Ovary (tissue), 9 donors: ENCODE measurements around the gene PTX4. TPM values are rescaled to one million over a fixed set of nuclear protein-coding genes. Genes with fewer than 3 reads are reported as not detected.

Source experiments
- DNase-seq, 5 donors: peaks; one replicate each; pipeline ENCODE4 v3.0.0-alpha.2; 2019 to 2020
- H3K27ac ChIP-seq, 2 donors: fragments of 200-600 bp; one replicate each; pipeline versions ENCODE4 v1.5.1 to v1.8.0; 2019 to 2022
- H3K27me3 ChIP-seq: fragments of 200-600 bp; one replicate; pipeline ENCODE4 v1.8.0; 2022
- H3K36me3 ChIP-seq: fragments of 200-600 bp; sonication (generic); one replicate; pipeline ENCODE4 v1.5.1; 2019
- H3K4me1 ChIP-seq: one replicate; pipeline ENCODE4 v1.8.1; 2013; ENCODE audit warnings: mild to moderate bottlenecking, moderate library complexity; ENCODE audit not compliant: insufficient read depth
- H3K4me3 ChIP-seq: fragments of 200-600 bp; sonication (generic); one replicate; pipeline ENCODE4 v1.5.1; 2017
- H3K9me3 ChIP-seq, 2 donors: fragments of 200-600 bp in 1 of 2; sonication (generic) in 1 of 2; one replicate each; pipeline versions ENCODE4 v1.5.1 to v1.8.1; 2013 to 2019; ENCODE audit warnings: mild to moderate bottlenecking in 1 of 2, moderate library complexity in 1 of 2
- EP300 ChIP-seq: sonication (generic); formaldehyde crosslinking; IDR thresholded peaks from one replicate; pipeline ENCODE4 v1.6.1; 2017; ENCODE audit warnings: antibody characterized with exemption
- POLR2A ChIP-seq: fragments of 450-650 bp; IDR thresholded peaks from one replicate; pipeline ENCODE4 v1.6.1; 2017; ENCODE audit warnings: antibody characterized with exemption, mild to moderate bottlenecking, moderate library complexity
- WGBS, 3 donors: extraction: QIAGEN DNeasy Blood & Tissue Kit in 1 of 3; methylation state at CpG; one replicate each; pipeline versions ENCODE4 v1.1.5 to v1.1.7; 2013 to 2017; 5-methylcytosine and 5-hydroxymethylcytosine counted together
- intact Hi-C, 4 donors: fragments of 100-400 bp; cut with DNase I; formaldehyde crosslinking; loops; one replicate each; pipeline versions ENCODE4 v1.11.0 to v1.15.1; 2022 to 2023
- polyA plus RNA-seq, 2 donors: library from polyadenylated mRNA; stranded (reverse); fragments of 200-250 nt in 1 of 2; fragments of 350-450 nt in 1 of 2; fragmentation: Illumina TruSeq in 1 of 2; extraction: RNeasy Lipid Tissue Mini Kit (QIAGEN cat#74804) in 1 of 2; gene quantifications; one replicate each; pipeline ENCODE4 v1.2.3, GENCODE V29; 2013 to 2014
- total RNA-seq, 7 donors: library from RNA; depleted of rRNA in 2 of 7; stranded (reverse); fragments of >200 nt in 2 of 7; fragmentation: NEBNext Ultra II Directional in 3 of 7; extraction: Animal tissue kit (Norgen Biotek cat#: 25700) in 3 of 7; gene quantifications; one replicate each; pipeline versions ENCODE4 v1.1.0 to v1.2.4, GENCODE V29; 2016 to 2023
- TF ChIP-seq, protein P1 (sequence below), 3 donors: fragments of 450-650 bp in 2 of 3; fragments of 200-600 bp in 1 of 3; IDR thresholded peaks; one replicate each; pipeline versions ENCODE4 v1.5.1 to v1.8.0; 2016 to 2022; ENCODE audit warnings: antibody characterized with exemption in 3 of 3, mild to moderate bottlenecking in 1 of 3
- donor health status: DM: no; HTN: no; CAD: no; lungs with moderate emphysema.
- donor health status: DM: no; HTN: no; CAD: no.
- donor health status: Bipolar disorder and iron deficiency.
- donor health status: DM: yes; HTN: yes; CAD: no.
- donor health status: DM: no; HTN: no; CAD: no.
- donor health status: DM: yes; HTN: yes; CAD: no.

PTX4 gene
- total and polyA plus RNA-seq, 9 donors, result 0.05 to 0.40 (median 0.15) TPM; not detected in 6

DNA sequence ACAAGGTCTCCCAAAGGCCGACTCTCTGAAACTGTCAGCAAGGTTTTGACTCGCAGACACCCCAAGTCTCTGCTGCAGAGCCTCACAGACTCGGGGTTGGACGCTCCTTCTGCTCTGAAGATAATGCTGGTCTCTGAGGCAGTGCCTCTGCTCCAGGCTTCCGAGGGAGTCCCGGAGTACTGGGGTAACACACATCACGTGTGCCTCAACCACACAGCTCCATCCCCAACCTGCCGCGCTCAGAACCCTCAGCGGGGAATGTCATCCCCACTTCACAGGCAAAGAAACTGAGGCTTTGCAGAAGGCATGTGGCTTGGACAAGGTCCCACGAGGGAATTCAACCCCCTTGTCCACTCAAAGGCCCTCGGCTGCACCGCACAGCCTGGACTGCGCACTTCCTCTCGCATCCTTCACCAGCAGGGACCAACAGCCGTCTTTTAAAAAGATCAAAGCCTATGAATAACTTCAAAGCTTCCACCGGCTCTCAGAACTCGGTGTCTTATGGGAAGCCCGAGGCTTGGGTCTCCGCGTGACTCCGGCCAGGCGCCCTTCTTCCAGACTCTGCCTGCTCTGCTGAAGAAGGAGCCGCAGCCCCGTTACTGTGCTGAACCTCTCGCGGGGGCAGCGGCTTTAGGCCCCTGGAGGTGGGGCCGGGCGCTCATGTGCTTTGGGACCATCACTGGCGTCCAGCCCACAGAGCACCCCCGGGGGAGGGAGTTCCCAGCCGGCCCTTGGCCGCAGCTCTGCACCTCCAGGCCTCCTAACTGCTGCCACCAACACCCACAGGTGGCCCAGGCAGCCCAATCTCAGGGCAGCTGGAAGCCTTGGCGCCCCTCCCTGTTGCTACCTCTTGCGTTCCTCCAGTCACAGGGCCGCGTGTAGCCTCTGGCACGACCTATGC lies 46.9 kb upstream of the PTX4 start:
- Histone ChIP-seq H3K27ac (peak overlapping the region; percentile 21 to 22), H3K4me3 (peak overlapping the region; percentile 41), H3K9me3 (no peaks in the 10 kb centered on the region), H3K36me3 (no peaks in the 10 kb centered on the region), H3K27me3 (no peaks in the 10 kb centered on the region), H3K4me1 (peaks cover 16% of the 10 kb centered on the region)
- intact Hi-C loops, result no loop called here
- 31 to 48% (median 39%) methylated on average over 39 of the region's 39 CpGs for WGBS, 3 donors
- peak in 2 of 5 donors; percentile 40 to 61 for DNase-seq
- TF ChIP-seq POLR2A, result no peak
- TF ChIP-seq EP300, result no peak
- TF ChIP-seq, protein P1, sequence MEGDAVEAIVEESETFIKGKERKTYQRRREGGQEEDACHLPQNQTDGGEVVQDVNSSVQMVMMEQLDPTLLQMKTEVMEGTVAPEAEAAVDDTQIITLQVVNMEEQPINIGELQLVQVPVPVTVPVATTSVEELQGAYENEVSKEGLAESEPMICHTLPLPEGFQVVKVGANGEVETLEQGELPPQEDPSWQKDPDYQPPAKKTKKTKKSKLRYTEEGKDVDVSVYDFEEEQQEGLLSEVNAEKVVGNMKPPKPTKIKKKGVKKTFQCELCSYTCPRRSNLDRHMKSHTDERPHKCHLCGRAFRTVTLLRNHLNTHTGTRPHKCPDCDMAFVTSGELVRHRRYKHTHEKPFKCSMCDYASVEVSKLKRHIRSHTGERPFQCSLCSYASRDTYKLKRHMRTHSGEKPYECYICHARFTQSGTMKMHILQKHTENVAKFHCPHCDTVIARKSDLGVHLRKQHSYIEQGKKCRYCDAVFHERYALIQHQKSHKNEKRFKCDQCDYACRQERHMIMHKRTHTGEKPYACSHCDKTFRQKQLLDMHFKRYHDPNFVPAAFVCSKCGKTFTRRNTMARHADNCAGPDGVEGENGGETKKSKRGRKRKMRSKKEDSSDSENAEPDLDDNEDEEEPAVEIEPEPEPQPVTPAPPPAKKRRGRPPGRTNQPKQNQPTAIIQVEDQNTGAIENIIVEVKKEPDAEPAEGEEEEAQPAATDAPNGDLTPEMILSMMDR (IDR thresholded peaks at IDR 0.05), result no peak

DNA sequence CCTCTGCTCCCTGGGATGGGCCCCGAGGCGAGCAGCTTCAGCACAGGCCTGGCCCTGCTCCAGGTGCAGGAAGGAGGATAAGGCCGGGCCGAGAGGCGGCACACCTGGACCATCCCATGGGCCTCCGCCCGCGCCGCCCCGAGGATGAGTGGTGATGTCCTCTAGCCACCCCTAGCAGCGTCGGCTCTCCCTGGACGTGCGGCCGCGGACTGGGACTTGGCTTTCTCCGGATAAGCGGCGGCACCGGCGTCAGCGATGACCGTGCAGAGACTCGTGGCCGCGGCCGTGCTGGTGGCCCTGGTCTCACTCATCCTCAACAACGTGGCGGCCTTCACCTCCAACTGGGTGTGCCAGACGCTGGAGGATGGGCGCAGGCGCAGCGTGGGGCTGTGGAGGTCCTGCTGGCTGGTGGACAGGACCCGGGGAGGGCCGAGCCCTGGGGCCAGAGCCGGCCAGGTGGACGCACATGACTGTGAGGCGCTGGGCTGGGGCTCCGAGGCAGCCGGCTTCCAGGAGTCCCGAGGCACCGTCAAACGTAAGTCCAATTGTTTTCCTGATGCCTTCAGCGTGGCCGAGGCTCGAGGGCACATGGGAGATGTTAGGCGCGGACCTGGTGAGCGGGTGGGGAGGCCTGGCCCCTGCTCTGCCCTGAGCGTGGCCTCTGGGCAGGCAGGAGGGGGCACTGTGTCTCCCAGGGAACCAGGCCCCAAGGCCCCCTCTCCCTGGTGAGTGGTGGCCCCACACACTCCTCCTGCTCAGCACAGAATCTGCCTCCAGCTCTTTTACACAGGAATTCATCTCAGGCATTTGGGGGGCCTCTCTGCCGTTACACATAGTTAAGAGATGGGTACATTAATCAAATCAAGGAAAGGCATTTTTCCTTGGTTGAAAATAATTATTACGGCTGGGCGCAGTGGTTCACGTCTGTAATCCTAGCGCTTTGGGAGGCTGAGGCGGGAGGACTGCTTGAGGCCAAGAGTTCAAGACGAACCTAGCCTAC lies 45.6 kb upstream of the PTX4 start:
- 15 to 20% (median 15%) methylated on average over 38 to 57 of the region's 57 CpGs for WGBS, 3 donors
- Histone ChIP-seq H3K9me3 (no peaks in the 10 kb centered on the region), H3K27me3 (no peaks in the 10 kb centered on the region), H3K4me3 (peak overlapping the region; percentile 41), H3K4me1 (peaks cover 16% of the 10 kb centered on the region), H3K27ac (peak overlapping the region; percentile 54 to 85), H3K36me3 (no peaks in the 10 kb centered on the region)
- DNase-seq, result peak in 4 of 5 donors; percentile 42 to 65 (median 54)
- intact Hi-C loops, result loop anchor here in 1 of 4 donors (5.0 kb wide), 1 partner anchor 717 kb away; no protein-coding TSS in a partner anchor
- TF ChIP-seq EP300 (no peak), POLR2A (no peak)
- TF ChIP-seq, protein P1 (IDR thresholded peaks at IDR 0.05), result no peak

DNA sequence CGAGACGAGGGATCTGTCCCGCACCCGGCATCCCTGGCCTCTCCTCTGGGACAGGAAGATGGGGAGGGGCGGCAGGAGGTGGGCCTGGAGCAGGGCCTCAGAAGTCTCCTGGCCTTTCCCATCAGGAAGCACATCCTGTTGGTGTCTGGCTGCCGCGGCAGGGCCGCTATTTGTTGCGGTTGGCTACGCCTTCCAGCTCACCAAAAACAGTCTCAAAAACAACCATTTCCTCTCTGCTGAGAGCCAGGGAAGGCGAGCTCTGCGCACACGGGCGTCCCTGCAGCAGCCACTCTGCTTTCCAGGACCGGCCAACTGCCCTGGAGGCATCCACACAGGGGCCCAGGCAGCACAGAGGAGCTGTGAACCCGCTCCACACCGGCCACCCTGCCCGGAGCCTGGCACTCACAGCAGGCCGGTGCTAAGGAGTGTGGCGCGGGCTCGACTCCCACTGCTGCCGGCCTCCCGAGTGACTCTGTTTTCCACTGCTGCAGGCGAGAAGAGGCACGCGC lies 44.8 kb upstream of the PTX4 start, which contains the start of gene TMEM204:
TSS of gene TMEM204 (plus strand) at position 224 of the 509 bp plus-strand sequence. CDS start 610 bp downstream, outside the sequence.
- TF ChIP-seq, protein P1 (IDR thresholded peaks at IDR 0.05), result no peak
- no peak for TF ChIP-seq EP300
- no peak for TF ChIP-seq POLR2A
- no peaks in the 10 kb centered on the region for H3K36me3 ChIP-seq
- H3K4me1 ChIP-seq, result peaks cover 17% of the 10 kb centered on the region
- peak; percentile 66 to 81 (median 74) for DNase-seq
- no peaks in the 10 kb centered on the region for H3K27me3 ChIP-seq
- H3K9me3 ChIP-seq, result no peaks in the 10 kb centered on the region
- peak within 1 kb of the TSS; percentile 54 to 85 for H3K27ac ChIP-seq
- H3K4me3 ChIP-seq, result peak within 1 kb of the TSS; percentile 41
- intact Hi-C loops, result loop anchor here in 1 of 4 donors (5.0 kb wide), 1 partner anchor 716 kb away; no protein-coding TSS in a partner anchor
- 2 to 6% (median 3%) methylated on average over 15 to 27 of the region's 27 CpGs for WGBS, 3 donors

DNA sequence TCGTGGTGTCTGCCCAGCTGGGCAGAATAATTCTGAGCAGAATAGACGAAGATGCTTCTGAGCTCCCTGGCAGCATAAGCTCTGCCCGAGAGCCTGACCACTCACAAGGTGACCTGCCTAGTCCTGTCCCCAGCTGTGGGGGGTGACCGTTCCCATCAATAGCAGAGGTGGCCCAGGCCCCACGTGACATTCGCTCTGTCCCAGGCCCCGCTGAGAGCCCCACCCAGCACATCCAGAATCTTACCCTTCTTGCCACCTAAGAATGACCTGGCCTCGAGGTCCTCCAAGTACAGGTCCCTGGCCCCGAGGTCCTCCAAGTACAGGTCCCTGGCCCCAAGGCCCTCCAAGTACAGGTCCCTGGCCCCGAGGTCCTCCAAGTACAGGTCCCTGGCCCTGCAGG lies 44.0 kb upstream of the PTX4 start:
- H3K4me3 ChIP-seq, result no peak overlapping the region
- intact Hi-C loops, result loop anchor here in 1 of 4 donors (5.0 kb wide), 1 partner anchor 715 kb away; no protein-coding TSS in a partner anchor
- H3K9me3 ChIP-seq, result no peaks in the 10 kb centered on the region
- no peak for DNase-seq
- H3K4me1 ChIP-seq, result peaks cover 23% of the 10 kb centered on the region
- H3K27me3 ChIP-seq, result no peaks in the 10 kb centered on the region
- WGBS, 3 donors, result 57 to 71% (median 66%) methylated on average over 10 of the region's 10 CpGs
- no peaks in the 10 kb centered on the region for H3K36me3 ChIP-seq
- peak overlapping the region; percentile 54 to 85 for H3K27ac ChIP-seq
- TF ChIP-seq, protein P1 (IDR thresholded peaks at IDR 0.05), result no peak
- TF ChIP-seq EP300 (no peak), POLR2A (no peak)
